HL-60/S4 (cell line): ENCODE measurements around the gene ERC2.
"Not testable (repeated sequence)": the region's sequence is repeated elsewhere in the genome, so short reads cannot be mapped to it uniquely, and the experiment has no call there.

Experiments used
- in situ Hi-C: fragments of 300-500 bp; cut with MboI; formaldehyde crosslinking; loops from 2 replicates; pipeline ENCODE4 v1.14.3; 2022; ENCODE audit warnings: low sequenced_read_pairs

The ERC2 gene

DNA sequence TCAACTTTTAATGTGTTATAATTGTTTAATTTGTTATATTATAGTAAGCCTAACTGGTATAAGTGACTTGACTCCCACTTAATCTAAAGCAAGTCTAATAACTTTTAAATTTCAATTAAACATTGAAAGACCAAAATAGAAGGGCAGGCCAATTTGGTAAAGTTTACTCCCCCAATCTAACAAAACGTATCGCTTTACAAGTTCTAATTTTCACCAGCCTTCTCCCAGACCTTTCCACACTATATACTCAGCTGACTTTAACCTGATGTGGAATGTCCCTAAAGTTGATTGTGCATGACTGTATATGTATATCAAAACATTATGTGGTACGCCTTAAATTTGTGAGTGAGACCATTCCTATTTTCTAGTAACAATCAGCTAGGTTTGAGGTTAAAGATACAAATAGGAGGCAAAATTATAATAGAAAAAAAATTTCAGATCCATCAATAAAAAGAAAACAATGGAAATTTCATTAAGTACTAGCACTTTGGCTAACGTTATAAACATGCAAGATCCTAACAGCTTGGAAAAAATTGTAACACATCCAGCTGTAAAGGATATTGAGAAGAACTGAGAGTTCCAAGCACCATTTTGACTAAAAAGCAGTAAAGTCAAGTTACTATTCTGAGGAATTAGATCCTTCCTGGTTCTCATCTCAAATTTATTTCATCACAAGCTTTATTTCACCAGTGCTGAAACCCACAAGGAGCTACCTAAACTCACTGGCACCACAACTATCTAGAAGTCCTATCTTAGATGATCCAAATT lies 199.5 kb downstream of the ERC2 start:
- in situ Hi-C loops = no loop called here

DNA sequence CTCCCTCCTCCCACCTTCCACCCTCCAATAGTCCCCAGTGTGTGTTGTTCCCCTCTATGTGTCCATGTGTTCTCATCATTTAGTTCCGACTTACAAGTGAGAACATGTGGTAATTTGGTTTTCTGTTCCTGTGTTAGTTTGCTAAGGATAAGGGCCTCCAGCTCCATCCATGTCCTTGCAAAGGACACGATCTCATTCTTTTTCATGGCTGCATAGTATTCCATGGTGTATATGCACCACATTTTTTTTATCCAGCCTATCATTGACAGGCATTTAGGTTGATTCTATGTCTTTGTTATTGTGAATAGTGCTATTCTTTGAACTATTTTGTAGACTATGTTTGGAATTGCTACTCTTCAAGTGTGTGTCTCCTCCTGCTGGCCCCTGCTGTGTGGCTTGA lies 206.4 kb downstream of the ERC2 start:
- in situ Hi-C loops = not testable (repeated sequence)

GRCh38 chr3:56260262-56260661 lies 208.0 kb downstream of the ERC2 start:
- in situ Hi-C loops = no loop called here

GRCh38 chr3:56257826-56258225 lies 210.4 kb downstream of the ERC2 start:
- in situ Hi-C loops = no loop called here

DNA sequence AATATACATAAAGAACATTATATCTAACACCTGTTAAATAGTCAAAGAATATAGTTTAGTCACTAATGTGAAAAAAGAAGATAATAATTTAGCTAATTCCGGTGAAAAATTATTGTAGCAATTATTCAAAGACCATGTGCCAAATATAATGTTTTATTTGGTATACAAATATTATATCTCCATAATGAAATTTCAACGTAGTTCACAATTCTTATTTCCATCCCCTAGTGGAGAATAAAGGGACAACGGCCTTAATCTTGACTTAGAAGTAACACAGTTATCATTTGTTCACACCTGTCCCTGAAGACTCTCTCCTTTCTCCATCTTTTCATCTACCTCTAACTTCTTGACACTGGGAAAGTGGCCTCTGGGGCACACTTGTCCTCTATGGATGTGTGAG lies 213.4 kb downstream of the ERC2 start:
- in situ Hi-C loops = no loop called here

DNA sequence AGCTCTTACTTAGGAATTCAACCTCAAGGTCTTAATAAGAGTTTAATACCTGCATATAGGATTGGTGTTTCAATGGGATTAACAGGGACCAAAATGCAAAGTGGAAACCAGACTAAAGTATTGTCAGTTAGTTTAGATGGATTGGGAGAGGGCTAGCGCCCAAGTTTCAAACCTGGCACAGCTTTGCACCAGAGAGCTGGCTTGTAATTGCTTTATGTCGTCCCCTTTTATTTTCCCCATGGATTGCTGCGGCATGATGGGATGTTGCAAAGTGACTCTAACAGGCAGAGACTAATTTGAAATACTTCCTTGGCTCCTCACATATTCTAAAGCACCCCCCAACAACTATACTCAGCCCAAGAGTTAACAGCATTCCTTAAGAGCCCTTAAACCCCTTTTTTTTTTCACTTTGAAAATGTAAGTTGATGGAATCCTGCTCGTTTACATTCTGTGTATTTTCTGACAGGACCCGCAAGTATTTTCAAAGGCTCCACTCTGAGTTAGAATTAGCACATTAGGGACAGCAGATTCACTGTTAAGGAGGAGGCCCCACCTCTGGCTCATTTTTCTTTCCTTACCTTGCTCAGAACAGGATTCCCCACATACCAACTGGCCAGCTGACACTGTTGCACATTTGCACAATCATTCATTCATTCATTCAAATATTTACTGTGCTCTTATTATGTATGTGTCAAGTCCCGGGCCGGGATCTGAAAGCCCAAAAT lies 214.2 kb downstream of the ERC2 start:
- in situ Hi-C loops = no loop called here

- in situ Hi-C loops = no loop called here
These were observed 216.8 kb downstream of the ERC2 start for GRCh38 chr3:56251343-56251945.

- in situ Hi-C loops = no loop called here
These were observed 220.2 kb downstream of the ERC2 start for GRCh38 chr3:56248021-56248420.

DNA sequence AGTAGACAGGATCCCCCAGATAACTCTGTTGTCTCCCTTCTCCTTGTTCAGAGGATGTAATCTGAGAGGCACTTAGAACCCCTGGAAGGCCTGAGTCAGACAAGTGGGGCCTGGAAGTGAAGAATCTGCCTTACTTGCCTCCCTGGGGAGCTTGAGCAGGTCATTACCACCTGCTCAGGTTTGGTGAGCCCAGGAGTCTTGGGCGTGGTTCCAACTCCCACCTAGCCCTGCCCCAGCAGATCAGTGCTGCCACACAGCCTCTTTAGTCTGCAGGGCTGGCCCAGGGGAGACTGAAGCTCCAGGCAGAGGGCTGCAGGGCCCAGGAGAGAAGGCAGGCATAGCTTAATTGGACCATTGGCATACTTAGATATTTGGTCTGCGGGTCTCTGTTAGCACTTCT lies 230.0 kb downstream of the ERC2 start:
- in situ Hi-C loops = no loop called here

- in situ Hi-C loops = no loop called here
These were observed 234.5 kb downstream of the ERC2 start for GRCh38 chr3:56233742-56234141.

- in situ Hi-C loops = no loop called here
These were observed 239.0 kb downstream of the ERC2 start for GRCh38 chr3:56229311-56229710.

DNA sequence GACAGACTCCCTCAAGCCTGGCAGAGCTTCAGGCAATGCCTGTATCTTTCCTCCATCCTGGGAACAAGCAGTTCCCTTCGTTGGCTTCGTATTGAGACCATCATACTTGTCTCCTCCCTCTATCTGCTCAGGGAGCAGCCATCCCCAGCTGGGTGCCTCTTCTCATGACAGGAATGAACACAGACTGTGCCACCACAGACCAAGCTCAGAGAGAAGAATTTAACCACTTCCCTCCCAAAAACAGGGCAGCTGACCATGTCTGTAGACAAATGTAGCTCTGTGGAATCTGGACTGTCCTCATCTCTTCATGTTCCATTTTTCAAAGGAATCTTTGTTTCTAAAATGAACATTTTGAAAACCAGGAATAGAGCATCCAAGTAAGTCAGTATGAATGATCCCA lies 245.4 kb downstream of the ERC2 start:
- in situ Hi-C loops = no loop called here

DNA sequence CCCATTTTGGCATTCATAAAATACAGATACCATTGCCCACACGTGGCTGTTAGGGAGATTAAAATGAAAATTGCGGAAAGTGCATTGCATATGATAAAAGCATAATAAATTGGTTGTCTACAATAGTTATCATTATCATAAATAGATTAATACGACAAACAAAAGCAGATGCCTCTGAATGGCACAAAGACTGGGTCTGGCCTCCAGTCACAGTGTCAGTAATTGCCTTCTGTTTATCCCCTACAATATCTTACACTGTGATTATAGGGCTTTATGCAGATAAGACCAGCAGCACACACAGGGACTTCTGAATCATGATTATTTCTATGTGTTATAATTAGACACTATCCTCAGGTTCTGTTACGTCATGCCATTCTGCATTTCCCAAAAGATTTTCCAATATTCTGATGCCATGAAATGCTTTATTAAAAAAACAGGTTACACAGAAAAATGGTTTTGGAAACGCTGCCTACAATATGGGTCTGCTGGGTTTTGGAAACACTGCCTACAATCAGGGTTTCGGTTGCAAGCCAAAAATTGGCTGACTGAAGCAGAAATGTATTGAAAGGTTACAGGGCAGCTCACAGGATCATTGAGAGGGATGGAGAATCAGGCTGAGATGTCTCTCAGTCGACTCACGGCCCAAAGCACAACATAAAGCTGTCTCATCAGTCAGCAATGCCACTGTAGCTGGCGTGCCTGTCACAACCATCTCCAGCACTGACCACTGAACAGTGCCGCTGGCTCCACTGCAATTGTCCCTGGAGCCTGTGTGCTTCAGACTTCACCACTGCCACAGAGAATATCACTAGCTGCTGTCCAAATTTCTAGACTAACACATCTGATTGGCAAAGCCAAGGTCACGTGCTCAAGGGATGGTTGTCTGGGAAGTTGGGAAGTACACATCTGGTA lies 248.1 kb downstream of the ERC2 start:
- in situ Hi-C loops = no loop called here

- in situ Hi-C loops = no loop called here
These were observed 258.1 kb downstream of the ERC2 start for GRCh38 chr3:56209982-56210751.

GRCh38 chr3:56207922-56208321 lies 260.3 kb downstream of the ERC2 start:
- in situ Hi-C loops = no loop called here

GRCh38 chr3:56205406-56205805 lies 262.9 kb downstream of the ERC2 start:
- in situ Hi-C loops = no loop called here

DNA sequence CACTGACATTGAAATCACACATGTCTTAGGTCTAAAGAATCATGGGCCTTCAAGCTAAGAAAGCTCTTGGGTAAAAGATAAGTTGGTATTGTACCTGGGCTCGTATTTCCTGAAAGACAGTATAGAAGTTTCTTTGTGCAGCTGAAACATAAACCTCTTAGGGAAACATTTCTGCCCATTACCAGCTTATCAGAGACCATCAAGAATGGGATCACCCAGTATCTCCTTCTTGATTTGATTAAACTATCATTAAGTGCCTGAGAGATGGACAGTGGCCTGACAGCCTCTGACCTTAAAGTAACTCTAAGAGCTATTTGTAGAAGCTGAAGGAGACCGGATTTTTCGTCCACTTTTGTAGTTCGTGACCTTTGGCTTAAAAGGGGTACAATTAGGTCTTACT lies 265.3 kb downstream of the ERC2 start:
- in situ Hi-C loops = no loop called here

DNA sequence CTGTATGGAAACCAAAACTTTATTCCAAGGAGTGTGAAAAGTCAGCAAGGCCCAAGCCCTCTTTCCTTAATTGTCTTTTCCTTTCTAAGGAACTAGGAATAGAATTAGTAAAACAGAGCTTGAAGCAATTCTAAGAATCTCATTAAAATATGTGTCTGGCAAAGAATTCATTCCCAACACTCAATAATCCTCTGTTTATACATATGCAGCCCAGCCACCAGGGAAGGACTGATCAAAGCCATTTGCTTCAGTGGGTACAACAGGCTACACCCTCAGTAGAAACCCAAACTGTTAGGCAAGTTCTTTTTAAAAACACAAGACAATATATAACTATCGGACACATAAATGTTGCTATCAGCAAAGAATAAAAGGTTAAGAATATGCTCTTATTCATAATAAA lies 266.9 kb downstream of the ERC2 start:
- in situ Hi-C loops = no loop called here

DNA sequence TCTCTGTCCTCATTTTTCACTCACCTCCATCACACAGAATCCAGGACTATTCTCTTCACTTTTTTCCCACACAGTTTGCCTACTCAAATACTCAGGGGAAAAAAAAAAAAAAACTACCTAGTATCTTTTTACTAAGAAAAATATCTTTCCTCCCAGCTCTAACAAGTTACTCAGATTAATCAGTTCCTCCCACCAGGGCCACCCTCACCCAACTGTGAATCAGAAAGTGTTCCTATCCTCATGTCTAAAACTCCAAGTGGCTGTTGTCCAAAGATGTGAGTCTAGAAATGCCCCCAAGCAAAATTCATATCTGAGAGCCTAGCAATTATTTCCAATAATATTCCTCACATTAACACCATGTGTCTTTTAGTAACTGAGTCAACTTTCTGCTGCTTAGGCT lies 268.0 kb downstream of the ERC2 start:
- in situ Hi-C loops = no loop called here

- in situ Hi-C loops = no loop called here
These were observed 270.3 kb downstream of the ERC2 start for GRCh38 chr3:56197991-56198390.
